Left colon (tissue), 2 donors: Measurements from ENCODE around the gene CORO7. TPM values are rescaled to one million over a fixed set of nuclear protein-coding genes. Genes with fewer than 3 reads are reported as not detected.

Experiments
- ATAC-seq: fragments of 200-7000 bp; cut with Tn5 transposase; one replicate; pipeline ENCODE4 v1.9.1; 2020; ENCODE audit warnings: mild to moderate bottlenecking, moderate library complexity
- DNase-seq, 2 donors: peaks; one replicate each; pipeline ENCODE4 v3.0.0-alpha.2; 2020
- intact Hi-C, 2 donors: fragments of 100-400 bp; cut with DNase I in 1 of 2; cut with micrococcal nuclease in 1 of 2; formaldehyde crosslinking; loops; one replicate each; pipeline versions ENCODE4 v1.11.2 to v1.14.0; 2022; cut with DNase I, micrococcal nuclease
- total RNA-seq, 2 donors: library from RNA; stranded (reverse); fragmentation: NEBNext Ultra II Directional; extraction: Animal tissue kit (Norgen Biotek cat#: 25700); gene quantifications; one replicate each; pipeline ENCODE4 v1.2.1, GENCODE V29; 2021
- donor health status: DM: no; HTN: no; CAD: no.
- donor health status: DM: yes; HTN: yes; CAD: no.

Gene CORO7
- total RNA-seq, 2 donors from 2014 or later: 43.9 to 48.0 TPM

DNA sequence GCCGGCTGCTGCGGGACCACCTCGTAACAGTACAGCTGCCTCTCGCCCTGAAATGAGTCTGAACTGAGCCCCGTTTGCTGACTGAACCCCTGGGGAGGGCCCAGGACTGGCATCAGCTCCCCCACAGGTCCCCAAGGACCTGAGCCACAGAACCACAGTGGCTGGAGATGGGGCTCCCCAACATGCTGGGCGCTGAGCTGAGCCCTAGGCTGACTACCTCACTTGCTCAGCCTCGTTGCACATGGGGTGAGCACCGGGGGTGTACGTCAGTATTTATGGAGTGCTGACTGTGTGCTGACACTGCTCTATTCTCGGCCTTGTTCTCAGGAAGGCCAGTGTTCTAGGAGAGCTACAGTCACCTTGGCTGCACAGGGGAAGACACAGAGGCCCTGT, 51.4 kb downstream of the CORO7 start:
- ATAC-seq: no peak
- no peak for DNase-seq
- intact Hi-C loops: no loop called here

DNA sequence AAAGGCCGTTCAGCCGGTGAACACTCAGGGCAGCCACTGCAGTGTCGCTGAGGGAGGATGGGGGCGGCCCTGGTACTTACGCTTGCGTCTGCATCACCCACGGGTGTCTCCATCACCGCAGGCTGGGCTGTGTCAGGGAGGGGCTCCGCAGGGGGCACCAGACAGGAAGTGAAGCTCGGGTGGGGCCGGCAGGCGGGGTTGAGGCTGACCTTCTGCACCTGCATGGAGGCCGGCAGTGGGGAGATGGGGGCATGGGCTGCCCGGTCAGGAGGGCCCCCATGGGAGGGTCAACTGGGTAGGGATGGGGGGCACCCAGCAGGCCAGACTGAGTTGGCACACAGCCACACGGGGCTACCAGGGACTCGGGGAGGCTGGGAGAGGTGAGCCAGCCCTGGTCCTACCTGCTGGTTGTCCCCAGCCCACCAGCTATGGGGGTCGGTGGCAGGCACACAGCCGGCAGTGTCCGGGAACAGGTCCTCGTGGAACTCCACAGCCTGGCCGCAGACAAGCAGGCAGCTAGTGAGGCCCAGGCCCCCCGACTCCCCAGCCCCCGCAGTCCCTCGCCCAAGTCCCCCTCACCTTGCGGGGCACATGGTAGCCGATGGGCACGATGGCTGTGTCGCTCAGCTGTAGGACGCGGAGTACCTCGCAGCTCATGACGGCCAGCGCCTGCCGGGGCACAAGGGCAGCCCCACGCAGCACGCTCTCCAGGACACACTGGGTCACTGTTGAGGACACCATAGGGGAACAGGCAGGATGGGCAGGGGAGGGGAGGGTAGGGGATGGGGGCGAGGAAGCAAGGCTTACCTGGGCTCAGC, 52.0 kb downstream of the CORO7 start:
- no peak for ATAC-seq
- intact Hi-C loops: no loop called here
- DNase-seq: no peak

DNA sequence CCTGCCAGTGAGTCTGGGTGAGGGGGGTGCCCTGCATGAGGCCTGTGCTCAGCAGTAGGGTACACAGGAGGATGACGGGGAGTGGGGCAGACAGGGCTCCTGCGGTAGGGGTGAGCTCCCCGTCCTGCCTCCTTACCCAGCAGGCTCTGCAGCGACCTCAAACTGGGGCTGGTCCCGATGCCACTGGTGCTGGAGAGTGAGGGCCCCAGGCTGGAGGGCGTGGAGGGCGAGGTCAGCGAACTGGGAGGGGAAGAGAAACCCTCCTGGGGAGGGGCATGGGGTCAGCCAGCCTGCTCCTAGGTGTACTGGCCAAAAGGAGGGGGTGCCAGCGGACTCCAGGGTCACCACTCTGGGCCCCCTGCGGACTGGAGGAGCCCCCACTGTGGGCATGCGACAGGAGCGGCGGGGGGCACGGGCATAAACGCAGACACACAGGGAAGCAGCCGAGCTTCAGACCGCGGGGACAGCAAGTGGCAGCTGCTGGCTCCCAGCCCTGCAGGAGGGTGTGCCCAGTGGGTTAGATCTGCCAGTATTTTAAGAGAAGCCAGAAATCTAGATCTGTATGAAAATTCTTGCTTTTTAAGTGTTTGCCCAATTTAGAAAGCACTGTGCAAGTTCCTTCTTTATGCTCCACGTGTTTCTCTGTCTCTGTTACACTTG, 53.8 kb downstream of the CORO7 start:
- ATAC-seq (no peak), DNase-seq (no peak)
- intact Hi-C loops: no loop called here

DNA sequence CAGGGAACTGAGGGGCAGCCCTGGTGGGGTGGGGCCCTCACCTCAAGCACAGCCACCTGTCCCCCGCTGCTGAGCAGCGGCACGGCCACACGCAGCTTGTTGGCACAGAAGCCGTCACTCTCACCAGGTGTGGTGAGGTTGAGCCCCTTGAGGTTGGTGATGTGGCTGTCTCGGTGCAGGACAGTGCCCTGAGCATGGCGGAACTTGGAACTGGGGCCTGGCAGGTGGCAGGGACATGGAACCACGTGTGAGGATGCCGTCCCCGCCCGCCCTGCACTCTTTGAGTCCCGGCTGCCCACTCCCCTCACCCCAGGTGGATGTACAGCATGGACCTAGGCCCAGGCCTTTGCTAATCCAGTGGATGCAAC, 54.5 kb downstream of the CORO7 start:
- ATAC-seq: no peak
- no peak for DNase-seq
- intact Hi-C loops: no loop called here

DNA sequence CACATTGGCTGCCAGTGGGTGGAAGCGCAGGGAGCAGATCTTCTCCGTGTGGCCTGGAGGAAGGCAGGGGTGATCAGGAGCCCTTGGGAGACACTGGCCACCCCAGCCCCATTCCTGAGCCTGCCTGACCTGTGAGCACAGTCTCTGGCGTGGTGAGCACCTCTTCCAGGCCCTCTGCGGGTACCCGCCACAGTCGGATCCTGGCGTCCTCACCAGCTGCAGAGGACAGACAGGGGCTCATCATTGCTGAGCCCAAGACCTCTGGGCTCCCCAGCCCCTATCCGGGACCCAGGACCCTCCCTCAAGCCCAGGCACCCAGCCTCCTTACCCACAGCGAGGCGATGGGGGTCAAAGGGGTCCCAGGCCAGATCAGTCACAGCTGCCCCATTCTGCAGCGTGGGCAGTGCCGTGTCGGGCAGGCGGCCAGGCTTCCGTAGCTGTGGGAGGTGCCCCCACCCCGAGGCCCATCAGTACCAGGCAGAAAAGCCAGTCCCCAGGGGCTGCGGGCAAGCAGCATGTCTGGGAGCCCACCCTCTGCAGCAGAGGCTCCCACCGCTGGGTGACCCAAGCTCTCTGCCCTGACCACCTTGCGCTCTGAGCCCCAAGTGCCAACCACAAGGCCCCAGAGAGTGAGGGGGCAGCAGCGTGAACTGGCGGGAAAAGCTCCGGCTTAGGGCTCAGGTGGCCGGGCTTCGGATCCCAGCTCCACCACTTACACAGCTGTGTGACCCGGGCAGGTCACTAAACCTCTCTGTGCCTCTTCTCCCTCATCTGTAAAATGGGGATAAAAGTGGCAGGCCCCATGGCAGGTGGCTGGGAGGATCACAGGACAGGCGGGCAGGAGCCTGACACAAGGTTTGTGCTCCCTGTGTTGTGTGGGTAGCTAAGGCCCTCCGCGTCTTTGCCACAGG, 55.1 kb downstream of the CORO7 start:
- ATAC-seq (no peak), DNase-seq (no peak)
- intact Hi-C loops: no loop called here

DNA sequence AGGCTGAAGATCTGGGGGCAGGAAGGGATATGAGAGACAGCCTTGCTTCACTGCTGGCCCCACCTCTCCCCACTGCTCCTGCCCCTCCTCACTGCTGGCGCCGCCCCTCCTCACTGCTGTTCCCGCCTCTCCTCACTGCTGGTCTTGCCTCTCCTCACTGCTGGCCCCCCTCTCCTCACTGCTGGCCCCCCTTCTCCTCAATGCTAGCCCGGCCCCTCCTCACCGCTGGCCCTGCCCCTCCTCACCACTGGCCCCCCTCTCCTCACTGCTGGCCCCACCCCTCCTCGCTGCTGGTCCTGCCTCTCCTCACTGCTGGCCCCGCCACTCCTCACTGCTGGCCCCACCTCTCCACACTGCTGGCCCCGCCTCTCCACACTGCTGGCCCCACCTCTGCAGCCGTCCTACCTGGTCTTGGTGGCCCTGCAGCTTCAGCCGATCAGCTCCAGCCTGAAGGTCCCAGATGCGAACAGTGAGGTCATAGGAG, 55.8 kb downstream of the CORO7 start:
- intact Hi-C loops: no loop called here
- no peak for DNase-seq
- ATAC-seq: peak; percentile 52

DNA sequence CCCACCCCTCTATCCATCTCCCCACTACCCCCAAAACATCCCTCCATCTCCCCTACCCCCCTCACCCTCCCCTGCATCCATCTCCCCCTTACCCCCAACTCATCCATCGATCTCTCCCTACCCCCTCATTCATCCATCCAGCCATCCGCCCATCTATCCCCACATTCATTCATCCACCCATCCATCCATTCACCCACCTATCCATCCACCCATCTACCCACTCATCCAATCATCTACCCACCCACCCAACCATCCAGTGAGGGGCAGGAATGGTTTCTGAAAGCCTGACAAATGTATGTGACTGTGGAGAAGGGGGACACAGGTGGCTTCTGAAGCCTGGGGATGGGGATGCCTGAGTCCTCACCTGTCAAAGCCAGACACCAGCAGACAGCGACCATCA, 56.5 kb downstream of the CORO7 start:
- ATAC-seq (no peak), DNase-seq (no peak)
- intact Hi-C loops: loop anchor here (5.0 kb wide), 1 partner anchor 42 kb away; no protein-coding TSS in a partner anchor

DNA sequence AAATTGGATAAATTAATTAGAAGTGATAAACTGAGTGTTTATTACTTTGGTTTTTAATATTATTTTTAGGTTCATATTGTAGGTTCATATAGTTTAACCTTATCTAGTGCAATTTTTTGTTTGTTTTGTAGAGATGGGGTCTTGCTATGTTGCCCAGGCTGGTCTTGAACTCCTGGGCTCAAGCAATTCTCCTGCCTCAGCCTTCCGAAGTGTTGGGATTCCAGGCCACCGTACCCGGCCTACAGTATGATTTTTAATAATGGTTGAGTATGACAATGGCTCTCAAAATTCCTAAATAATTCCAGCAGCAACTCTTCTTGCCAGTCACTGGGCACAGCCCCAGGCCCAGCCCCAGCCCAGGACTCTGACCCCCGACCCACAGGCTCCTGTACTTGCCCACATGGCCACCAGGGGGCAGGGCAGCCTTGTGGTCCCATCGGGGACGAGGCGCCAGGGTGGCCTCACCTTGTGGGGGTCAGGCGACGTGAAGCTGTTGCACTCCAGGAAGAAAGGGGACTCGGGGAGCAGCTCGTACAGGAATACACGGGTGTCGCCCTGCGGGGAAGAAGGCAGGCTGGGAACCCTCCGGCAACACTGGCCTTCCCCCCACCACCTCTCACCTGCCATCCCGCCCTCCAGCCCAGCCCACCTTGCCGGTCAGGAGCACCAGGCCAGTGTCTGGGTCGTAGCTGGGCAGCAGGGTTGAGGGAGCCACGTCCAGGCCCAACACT, 57.4 kb downstream of the CORO7 start:
- intact Hi-C loops: loop anchor here (5.0 kb wide), 1 partner anchor 43 kb away; no protein-coding TSS in a partner anchor
- ATAC-seq (peak; percentile 64), DNase-seq (peak in 1 of 2 donors; percentile 64)

DNA sequence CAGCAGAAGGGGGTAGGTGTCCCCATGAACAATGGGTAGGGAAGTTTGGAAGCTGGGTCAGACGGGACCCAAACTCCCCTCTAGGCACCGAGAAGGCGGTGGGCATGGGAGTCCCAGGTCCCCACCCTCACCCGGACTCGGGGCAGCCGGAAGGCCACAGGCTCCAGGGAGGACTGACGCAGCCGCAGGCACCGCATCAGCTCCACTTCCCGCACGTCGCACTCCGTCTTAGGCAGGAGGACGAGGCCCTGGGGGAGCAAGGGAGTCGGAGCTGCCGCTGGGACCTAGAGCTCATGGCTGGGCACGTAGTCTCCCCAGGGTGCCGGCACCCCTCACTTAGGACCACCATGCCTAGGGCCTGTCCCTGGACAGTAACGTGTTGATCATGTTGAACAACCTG, 58.2 kb downstream of the CORO7 start:
- DNase-seq (no peak), ATAC-seq (no peak)
- intact Hi-C loops: loop anchor here (5.0 kb wide), 1 partner anchor 44 kb away; no protein-coding TSS in a partner anchor

DNA sequence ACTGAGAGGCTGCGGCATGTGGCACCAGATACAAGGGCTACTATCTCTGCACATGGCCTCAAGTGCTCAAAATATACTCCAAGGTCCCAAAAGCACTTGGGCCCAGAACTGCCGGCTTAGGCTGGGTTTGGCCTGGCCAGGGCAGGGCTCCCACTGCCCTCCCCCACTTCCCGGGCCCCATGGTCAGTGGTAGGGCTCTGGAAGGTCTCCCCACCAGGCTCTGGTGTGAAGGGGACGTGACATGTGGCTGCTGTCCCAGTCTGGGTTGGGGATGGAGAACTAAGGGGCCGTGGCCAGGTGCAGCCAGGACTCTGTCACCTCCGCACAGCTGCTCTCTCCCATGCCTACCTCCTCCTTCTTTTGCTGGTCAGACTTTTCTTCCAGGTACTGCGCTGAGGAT, 59.6 kb downstream of the CORO7 start:
- ATAC-seq: no peak
- no peak for DNase-seq
- intact Hi-C loops: loop anchor here (5.0 kb wide), 1 partner anchor 45 kb away; no protein-coding TSS in a partner anchor

DNA sequence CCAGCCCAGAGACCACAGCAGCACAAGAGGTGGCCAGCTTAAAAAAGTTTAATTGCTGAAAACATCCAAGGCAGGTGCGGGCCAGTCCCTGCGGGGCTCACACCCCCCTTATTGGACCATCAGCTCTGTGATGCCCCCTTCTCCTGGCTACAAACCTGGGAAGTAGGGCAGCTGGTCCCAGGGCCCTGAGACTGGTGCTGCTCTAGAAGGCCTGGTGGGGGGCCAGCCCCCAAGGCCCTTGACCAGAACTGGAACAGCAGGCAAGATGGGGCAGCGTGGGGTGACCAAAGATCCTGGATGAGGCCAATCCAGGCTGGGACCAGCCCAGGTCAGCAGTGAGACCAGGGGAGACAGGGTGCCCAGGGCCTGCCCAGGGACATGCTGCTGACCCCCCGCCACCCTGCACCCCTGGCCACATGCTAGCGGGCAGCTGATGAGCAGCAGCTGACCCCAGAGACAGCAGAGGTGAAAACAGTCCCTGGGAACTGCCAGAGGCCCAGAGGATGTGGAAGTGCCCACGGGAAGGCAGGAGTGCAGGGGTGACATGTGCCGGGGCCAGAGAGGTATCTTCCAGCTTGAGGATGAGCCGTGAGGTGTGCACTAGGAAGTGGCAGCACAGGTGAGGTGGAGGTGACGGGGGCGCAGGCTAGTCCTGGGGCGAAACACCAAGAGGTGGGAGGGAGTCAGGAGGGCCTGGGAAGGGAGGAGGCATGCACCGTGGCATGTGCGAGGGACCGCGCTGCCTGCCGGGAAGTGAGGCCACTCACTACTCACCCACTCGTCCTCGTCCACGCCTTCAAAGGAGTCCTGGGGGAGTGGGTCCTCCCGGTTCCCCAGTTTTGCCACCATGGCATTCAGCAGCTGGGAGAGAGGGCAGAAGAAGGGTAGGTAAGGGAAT, 61.6 kb downstream of the CORO7 start:
- intact Hi-C loops: loop anchor here (5.0 kb wide), 1 partner anchor 48 kb away; no protein-coding TSS in a partner anchor

DNA sequence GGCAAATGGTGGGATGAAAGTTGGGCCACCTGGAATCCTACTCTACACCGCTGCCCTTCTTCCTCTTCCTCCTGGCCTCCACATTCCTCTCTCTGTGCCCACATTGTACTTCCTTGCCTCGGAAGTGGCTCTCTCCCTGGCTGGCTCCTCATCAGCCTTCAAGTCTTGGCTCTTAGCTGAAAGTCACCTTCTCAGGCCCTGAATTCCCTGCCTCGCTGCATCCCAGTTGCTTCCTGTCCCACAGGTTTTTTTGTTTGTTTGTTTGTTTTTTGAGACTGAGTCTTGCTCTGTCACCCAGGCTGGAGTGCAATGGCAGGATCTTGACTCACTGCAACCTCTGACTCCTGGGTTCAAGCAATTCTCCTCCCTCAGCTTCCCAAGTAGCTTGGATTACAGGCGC, 62.7 kb downstream of the CORO7 start:
- no peak for DNase-seq
- no peak for ATAC-seq
- intact Hi-C loops: no loop called here

More for the DNA sequence above, 61.6 kb downstream of the CORO7 start:
- DNase-seq (no peak), ATAC-seq (no peak)

DNA sequence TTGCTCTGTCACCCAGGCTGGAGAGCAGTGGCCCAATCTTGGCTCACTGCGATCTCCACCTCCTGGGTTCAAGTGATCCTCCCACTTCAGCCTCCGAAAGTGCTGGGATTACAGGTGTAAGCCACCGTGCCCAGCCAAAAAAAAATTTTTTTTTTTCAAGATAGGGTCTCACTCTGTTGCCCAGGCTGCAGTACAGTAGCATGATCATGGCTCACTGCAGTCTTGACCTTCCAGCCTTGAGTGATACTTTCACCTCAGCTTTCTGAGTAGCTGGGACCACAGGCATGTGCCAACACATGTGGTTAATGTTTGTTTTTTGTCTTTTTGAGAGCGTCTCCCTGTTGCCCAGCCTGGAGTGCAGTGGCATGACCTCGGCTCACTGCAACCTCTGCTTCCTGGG, 63.6 kb downstream of the CORO7 start:
- ATAC-seq (no peak), DNase-seq (no peak)
- intact Hi-C loops: no loop called here

DNA sequence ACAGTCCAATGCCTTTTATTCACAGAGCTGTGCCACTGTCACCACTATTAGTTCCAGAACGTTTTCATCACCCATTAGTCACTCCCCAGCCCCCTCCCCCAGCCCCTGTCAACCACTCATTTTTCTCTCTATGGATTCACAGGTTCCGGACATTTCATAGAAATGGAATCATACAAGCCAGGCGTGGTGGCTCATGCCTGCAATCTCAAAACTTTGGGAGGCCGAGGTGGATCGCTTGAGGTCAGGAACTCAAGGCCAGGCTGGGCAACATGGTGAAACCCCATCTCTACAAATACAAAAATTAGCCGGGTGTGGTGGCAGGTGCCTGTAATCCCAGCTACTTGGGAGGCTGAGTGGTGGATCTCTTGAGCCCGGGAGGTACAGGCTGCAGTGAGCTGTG, 64.5 kb downstream of the CORO7 start:
- DNase-seq (no peak), ATAC-seq (no peak)
- intact Hi-C loops: no loop called here

DNA sequence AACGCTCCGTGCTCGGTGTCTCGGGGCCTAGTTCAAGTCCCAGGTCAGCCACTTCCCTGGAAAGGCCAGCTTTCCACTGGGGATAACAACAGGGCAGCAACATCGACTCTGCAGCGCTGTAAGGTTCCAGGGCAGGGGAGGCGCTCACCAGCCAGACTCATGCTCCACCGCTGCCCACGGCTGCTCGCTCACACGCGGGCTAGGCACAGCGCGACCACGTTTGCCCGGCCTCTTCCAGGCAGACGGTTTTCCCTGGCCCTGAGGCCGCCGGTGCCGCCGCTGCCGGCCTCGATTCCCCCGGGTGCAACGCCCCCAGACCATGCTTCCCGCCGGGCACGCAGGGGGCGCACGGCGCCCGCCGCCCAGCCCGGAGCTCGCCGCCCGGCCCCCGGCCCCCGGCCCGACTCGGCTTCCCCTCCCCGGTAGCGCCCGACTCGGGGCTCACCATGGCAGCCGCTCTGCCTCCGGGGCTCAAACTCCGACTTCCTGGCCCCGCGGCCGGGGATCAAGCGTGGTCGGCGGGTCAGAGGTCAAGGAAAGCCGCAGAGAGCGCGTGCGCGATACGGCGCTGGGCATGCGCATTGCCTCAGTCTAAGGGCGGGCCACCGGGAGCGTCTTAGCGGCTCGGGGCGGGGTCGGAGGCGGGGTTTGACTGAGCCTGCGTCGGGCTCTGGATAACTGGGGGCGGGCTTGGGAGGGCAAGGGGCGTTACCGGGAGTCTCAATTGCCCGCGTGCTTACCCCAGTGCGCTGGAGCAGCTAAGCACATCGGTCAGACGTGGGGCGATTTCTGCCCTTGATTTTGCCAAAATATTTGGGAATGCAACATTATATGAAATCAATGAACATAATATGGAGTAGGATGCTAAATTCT, 65.4 kb downstream of the CORO7 start, which contains the start of gene PAM16:
TSS of gene PAM16 (minus strand) at position 535 of the 873 bp plus-strand sequence. CDS start at position 448, 87 bp downstream.
- DNase-seq (peak; percentile 96 to 99), ATAC-seq (peak; percentile 92)
- intact Hi-C loops: no loop called here

DNA sequence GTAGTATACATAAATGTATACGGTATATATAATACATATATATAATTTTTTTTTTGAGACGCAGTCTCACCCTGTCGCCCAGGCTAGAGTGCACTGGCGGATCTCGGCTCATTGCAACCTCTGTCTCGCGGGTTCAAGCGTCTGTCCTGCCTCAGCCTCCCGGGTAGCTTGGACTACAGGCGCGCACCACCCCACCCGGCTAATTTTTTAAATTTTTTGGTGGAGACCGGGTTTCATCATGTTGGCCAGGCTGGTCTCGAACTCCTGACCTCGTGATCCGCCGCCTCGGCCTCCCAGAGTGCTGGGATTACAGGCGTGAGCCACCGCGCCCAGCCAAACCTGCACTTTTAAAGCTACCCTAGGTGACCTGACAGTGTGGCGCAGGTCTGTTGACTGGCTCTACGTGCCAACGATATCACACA, 66.0 kb downstream of the CORO7 start:
- no peak for ATAC-seq
- DNase-seq: no peak
- intact Hi-C loops: no loop called here
